Loucy (cell line): ENCODE data around the gene TADA3.

ENCODE experiments used
- H2AFZ ChIP-seq: fragments of 200-600 bp; sonication (generic); 2 replicates; pipeline ENCODE4 v1.6.0; 2016; ENCODE audit warnings: antibody characterized with exemption, mild to moderate bottlenecking, low read length, moderate library complexity
- H3F3A ChIP-seq: fragments of 200-600 bp; 2 replicates; pipeline ENCODE4 v1.6.0; 2016; ENCODE audit warnings: antibody characterized with exemption, low read depth, mild to moderate bottlenecking
- H3K27me3 ChIP-seq: fragments of 200-600 bp; sonication (generic); 2 replicates; pipeline ENCODE4 v1.6.1; 2014; ENCODE audit warnings: low read length, mild to moderate bottlenecking; ENCODE audit not compliant: insufficient read depth, poor library complexity, severe bottlenecking
- H3K36me3 ChIP-seq: fragments of 200-600 bp; sonication (generic); 2 replicates; pipeline ENCODE4 v1.6.1; 2016; ENCODE audit warnings: low read length; ENCODE audit not compliant: insufficient read depth
- H3K4me1 ChIP-seq: fragments of 200-600 bp; sonication (generic); 2 replicates; pipeline ENCODE4 v1.5.1; 2014; ENCODE audit warnings: low read length, mild to moderate bottlenecking; ENCODE audit not compliant: insufficient read depth, poor library complexity, severe bottlenecking
- H3K4me2 ChIP-seq: fragments of 200-600 bp; sonication (generic); 2 replicates; pipeline ENCODE4 v1.6.0; 2014; ENCODE audit warnings: antibody characterized with exemption, low read length, low read depth, mild to moderate bottlenecking; ENCODE audit not compliant: poor library complexity, severe bottlenecking
- H3K4me3 ChIP-seq: fragments of 200-600 bp; sonication (generic); 2 replicates; pipeline ENCODE4 v1.5.1; 2014; ENCODE audit warnings: low read length, mild to moderate bottlenecking, mixed read lengths; ENCODE audit not compliant: poor library complexity, severe bottlenecking
- H3K79me2 ChIP-seq: fragments of 200-600 bp; sonication (generic); 2 replicates; pipeline ENCODE4 v1.6.1; 2014; ENCODE audit warnings: low read length; ENCODE audit not compliant: insufficient read depth
- H3K9ac ChIP-seq: fragments of 200-600 bp; sonication (generic); 2 replicates; pipeline ENCODE4 v1.6.0; 2014; ENCODE audit warnings: mild to moderate bottlenecking, low read depth, low read length, moderate library complexity; ENCODE audit not compliant: poor library complexity, severe bottlenecking
- H3K9me2 ChIP-seq: fragments of 200-600 bp; sonication (generic); replicated peaks from 2 replicates; pipeline ENCODE4 v1.6.1; 2016; ENCODE audit warnings: low read depth, low read length, mixed read lengths
- H3K9me3 ChIP-seq: fragments of 200-600 bp; sonication (generic); 2 replicates; pipeline ENCODE4 v1.6.1; 2014; ENCODE audit warnings: mild to moderate bottlenecking, antibody characterized with exemption, low read length, low read depth; ENCODE audit not compliant: insufficient read depth
- H4K20me1 ChIP-seq: fragments of 200-600 bp; sonication (generic); 2 replicates; pipeline ENCODE4 v1.6.0; 2014; ENCODE audit warnings: antibody characterized with exemption, low read length, mild to moderate bottlenecking; ENCODE audit not compliant: insufficient read depth, poor library complexity, severe bottlenecking
- CTCF ChIP-seq: fragments of 200-600 bp; sonication (generic); conservative IDR thresholded peaks from 2 replicates; pipeline ENCODE4 v1.5.1; 2014; ENCODE audit warnings: mild to moderate bottlenecking, antibody characterized with exemption, low read length
- EZH2phosphoT487 ChIP-seq: fragments of 200-600 bp; IDR thresholded peaks from 2 replicates; pipeline ENCODE4 v1.6.1; 2018; ENCODE audit warnings: antibody characterized with exemption, mild to moderate bottlenecking, moderate library complexity, borderline replicate concordance

The TADA3 gene

GRCh38 chr3:9761919-9762318, 30.4 kb downstream of the TADA3 start:
- Histone ChIP-seq H3K79me2 (peaks cover 3% of the 10 kb centered on the region; the same call in 1 of the 2 replicates), H3K9ac (no peak overlapping the region), H3K27me3 (no peaks in the 10 kb centered on the region), H3K9me3 (no peaks in the 10 kb centered on the region), H4K20me1 (no peaks in the 10 kb centered on the region), H2AFZ (no peak overlapping the region), H3K36me3 (peaks cover 14% of the 10 kb centered on the region; the same call in 1 of the 2 replicates), H3K4me1 (no peaks in the 10 kb centered on the region), H3K9me2 (no peaks in the 10 kb centered on the region), H3K4me2 (no peak overlapping the region), H3K4me3 (no peak overlapping the region), H3F3A (no peaks in the 10 kb centered on the region)
- TF ChIP-seq EZH2phosphoT487 (no peak), CTCF (no peak)

DNA sequence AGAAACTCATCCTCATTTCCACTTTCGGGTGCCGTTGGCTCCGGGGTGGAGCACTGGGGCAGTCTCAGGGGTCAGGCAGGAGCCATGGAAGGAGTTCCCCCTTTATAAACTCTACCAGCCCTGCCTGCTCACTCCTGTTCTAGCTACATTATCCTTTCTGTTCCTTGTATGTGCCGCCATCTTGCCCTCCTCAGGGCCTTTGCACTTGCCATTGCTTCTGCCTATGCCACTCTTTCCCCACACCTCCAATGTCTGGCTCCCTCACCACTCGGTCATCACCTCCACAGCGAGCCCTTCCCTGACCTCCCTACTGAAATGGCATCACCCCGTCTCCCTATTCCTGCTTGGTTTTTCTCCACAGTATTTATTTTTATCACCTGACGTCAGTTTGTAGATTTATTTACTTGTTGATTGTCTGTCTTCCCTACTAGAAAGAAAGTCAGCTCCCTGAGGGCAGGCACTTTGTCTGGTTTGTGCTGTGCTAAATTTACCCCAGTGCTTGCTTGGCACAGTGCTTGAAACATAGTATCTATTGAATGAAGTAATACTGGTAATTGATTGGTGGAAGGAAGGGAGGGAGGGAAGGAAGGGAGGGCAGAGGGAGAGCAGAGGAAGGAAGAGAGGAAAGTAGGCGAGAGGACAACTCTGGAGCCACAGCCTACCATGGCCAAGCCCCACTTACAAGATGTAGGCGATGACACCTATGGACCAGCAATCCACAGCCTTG, 31.3 kb downstream of the TADA3 start:
- H3K4me2 ChIP-seq, result no peak overlapping the region
- no peak overlapping the region for H3K9ac ChIP-seq
- peaks cover 23% of the 10 kb centered on the region; the same call in 1 of the 2 replicates for H3K36me3 ChIP-seq
- no peaks in the 10 kb centered on the region for H3K4me1 ChIP-seq
- no peaks in the 10 kb centered on the region for H3K9me3 ChIP-seq
- H3K79me2 ChIP-seq, result peaks cover 13% of the 10 kb centered on the region; the same call in 1 of the 2 replicates
- H3K27me3 ChIP-seq, result no peaks in the 10 kb centered on the region
- H3K9me2 ChIP-seq, result no peaks in the 10 kb centered on the region
- H2AFZ ChIP-seq, result no peak overlapping the region
- no peak overlapping the region for H3K4me3 ChIP-seq
- no peaks in the 10 kb centered on the region for H4K20me1 ChIP-seq
- TF ChIP-seq CTCF (no peak), EZH2phosphoT487 (no peak)
- no peaks in the 10 kb centered on the region for H3F3A ChIP-seq

DNA sequence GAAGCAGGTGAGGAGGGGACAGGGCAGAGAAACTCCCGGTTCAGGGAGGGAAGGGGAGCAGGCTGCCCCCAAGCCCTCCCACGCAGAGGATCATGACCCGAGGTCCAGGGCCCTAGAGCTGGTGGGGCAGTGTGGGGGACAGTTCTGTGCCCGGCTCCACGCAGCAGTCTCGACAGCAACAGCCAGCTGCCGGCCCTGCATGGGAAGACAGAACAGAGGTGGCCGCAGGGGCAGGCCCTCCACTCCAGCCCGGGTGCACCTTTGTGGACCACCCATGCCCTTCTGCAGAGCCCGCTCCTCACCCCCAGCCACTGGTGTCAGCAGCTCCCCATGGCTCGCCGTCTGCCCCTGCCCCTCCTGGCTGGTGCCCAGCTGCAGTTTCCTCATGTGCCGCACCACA, 34.8 kb downstream of the TADA3 start:
- Histone ChIP-seq H3K79me2 (peaks cover 30% of the 10 kb centered on the region), H4K20me1 (no peaks in the 10 kb centered on the region), H3K4me2 (no peak overlapping the region), H2AFZ (no peak overlapping the region), H3K9me3 (no peaks in the 10 kb centered on the region), H3K9ac (no peak overlapping the region), H3K9me2 (no peaks in the 10 kb centered on the region), H3F3A (peaks cover 4% of the 10 kb centered on the region), H3K27me3 (no peaks in the 10 kb centered on the region), H3K4me3 (no peak overlapping the region), H3K36me3 (peaks cover 23% of the 10 kb centered on the region; the same call in 1 of the 2 replicates), H3K4me1 (peaks cover 24% of the 10 kb centered on the region)
- TF ChIP-seq EZH2phosphoT487 (no peak), CTCF (no peak)
